Esophagus squamous epithelium (tissue), 5 donors: ENCODE data around the gene RAB38. TPM values are rescaled to one million over a fixed set of nuclear protein-coding genes. Genes with fewer than 3 reads are reported as not detected.

Experiments used
- DNase-seq: peaks from one replicate; lab custom pipeline; 2025; lab: John Stamatoyannopoulos, UW
- H3K27ac ChIP-seq, 4 donors: fragments of 200-600 bp; sonication (generic); one replicate each; pipeline ENCODE4 v1.5.1; 2016 to 2019; ENCODE audit warnings: mild to moderate bottlenecking in 1 of 4
- H3K27me3 ChIP-seq, 4 donors: fragments of 200-600 bp; sonication (generic); 1 replicate in 3 of 4; 2 replicates in 1 of 4; pipeline versions ENCODE4 v1.5.1 to v1.6.0; 2017 to 2021; ENCODE audit warnings: antibody characterized with exemption in 1 of 4
- H3K36me3 ChIP-seq, 3 donors: fragments of 200-600 bp; sonication (generic); one replicate each; pipeline ENCODE4 v1.5.1; 2016 to 2019
- H3K4me1 ChIP-seq, 3 donors: fragments of 200-600 bp; sonication (generic); one replicate each; pipeline ENCODE4 v1.5.1; 2017 to 2019
- H3K4me3 ChIP-seq, 4 donors: fragments of 200-600 bp; sonication (generic); 1 replicate in 3 of 4; 2 replicates in 1 of 4; pipeline ENCODE4 v1.5.1; 2016 to 2019; ENCODE audit warnings: mild to moderate bottlenecking in 2 of 4, moderate library complexity in 1 of 4
- H3K9me3 ChIP-seq, 3 donors: fragments of 200-600 bp; sonication (generic); one replicate each; pipeline ENCODE4 v1.5.1; 2016 to 2019
- CTCF ChIP-seq, 6 experiments: fragments of 450-650 bp in 4 of 6; fragments of 200-600 bp in 2 of 6; sonication (generic) in 2 of 6; IDR thresholded peaks; one replicate each; pipeline ENCODE4 v1.5.1; 2016 to 2019; ENCODE audit warnings: antibody characterized with exemption in 6 of 6, mild to moderate bottlenecking in 4 of 6, moderate library complexity in 4 of 6
- POLR2A ChIP-seq, 4 donors: fragments of 450-650 bp; IDR thresholded peaks; one replicate each; pipeline ENCODE4 v1.6.1; 2017; ENCODE audit warnings: antibody characterized with exemption in 4 of 4, mild to moderate bottlenecking in 4 of 4, moderate library complexity in 3 of 4
- WGBS, 2 donors: methylation state at CpG; one replicate each; pipeline ENCODE4 v1.1.5; 2018; 5-methylcytosine and 5-hydroxymethylcytosine counted together
- intact Hi-C: fragments of 100-400 bp; cut with DNase I; formaldehyde crosslinking; loops from one replicate; pipeline ENCODE4 v1.15.0; 2022
- total RNA-seq, 4 donors: library from RNA; depleted of rRNA; stranded (reverse); fragments of >200 nt; gene quantifications; one replicate each; pipeline ENCODE4 v1.1.0, GENCODE V29; 2016
- donor health status: DM: yes; HTN: yes; CAD: no.

RAB38 gene
- total RNA-seq, 4 donors from 2014 or later: 23.4 to 105 (median 65.1) TPM

- H3K36me3 ChIP-seq: peaks cover 0 to 10% (median 0%) of the 10 kb centered on the region in 3 donors
- no peak for TF ChIP-seq POLR2A (IDR thresholded peaks at IDR 0.05)
- no peak for TF ChIP-seq CTCF (IDR thresholded peaks at IDR 0.05)
- H3K4me1 ChIP-seq: peaks cover 0 to 7% (median 2%) of the 10 kb centered on the region in 3 donors
- DNase-seq: no peak
- H3K9me3 ChIP-seq: peaks cover 0 to 6% (median 4%) of the 10 kb centered on the region in 3 donors
- 63 to 71% methylated on average over 1 of the region's 1 CpG for WGBS, 2 donors
- H3K27ac ChIP-seq: no peak overlapping the region
- intact Hi-C loops: no loop called here
- H3K27me3 ChIP-seq: no peaks in the 10 kb centered on the region
- no peak overlapping the region for H3K4me3 ChIP-seq
Measured at GRCh38 chr11:88164806-88165585, 10.2 kb downstream of the RAB38 start.

DNA sequence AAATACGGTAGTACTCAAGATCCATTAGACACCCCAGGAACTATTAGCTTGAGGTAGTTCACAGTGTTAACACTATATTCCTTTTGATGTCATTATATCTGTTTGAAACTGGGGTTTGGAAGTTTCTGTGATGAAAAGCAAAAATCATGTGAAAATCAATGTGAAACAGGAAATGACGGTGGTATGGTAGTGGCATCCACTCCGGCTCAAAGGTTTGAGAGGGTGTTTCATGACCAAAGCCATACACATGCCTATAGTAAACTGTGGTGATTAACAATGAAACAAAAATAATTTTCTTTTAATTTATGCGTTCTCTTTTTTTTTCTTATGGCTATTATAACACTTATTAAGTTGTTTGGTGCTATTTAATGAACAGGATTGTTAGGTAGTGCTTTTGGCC, 10.9 kb downstream of the RAB38 start:
- 74 to 84% methylated on average over 4 of the region's 4 CpGs for WGBS, 2 donors
- intact Hi-C loops: no loop called here
- Histone ChIP-seq H3K36me3 (peaks cover 0 to 10% (median 0%) of the 10 kb centered on the region in 3 donors), H3K27me3 (no peaks in the 10 kb centered on the region), H3K27ac (no peak overlapping the region), H3K9me3 (peaks cover 0 to 13% (median 4%) of the 10 kb centered on the region in 3 donors), H3K4me3 (no peak overlapping the region), H3K4me1 (peaks cover 0 to under 1% (median 0%) of the 10 kb centered on the region in 3 donors)
- TF ChIP-seq CTCF (IDR thresholded peaks at IDR 0.05): no peak
- TF ChIP-seq POLR2A (IDR thresholded peaks at IDR 0.05): no peak
- DNase-seq: no peak

- peaks cover 0 to 13% (median 0%) of the 10 kb centered on the region in 3 donors for H3K36me3 ChIP-seq
- no peak overlapping the region for H3K27ac ChIP-seq
- TF ChIP-seq POLR2A (IDR thresholded peaks at IDR 0.05): no peak
- TF ChIP-seq CTCF (IDR thresholded peaks at IDR 0.05): no peak
- no peaks in the 10 kb centered on the region for H3K27me3 ChIP-seq
- H3K4me3 ChIP-seq: no peak overlapping the region
- H3K4me1 ChIP-seq: peaks cover 0 to 3% (median 0%) of the 10 kb centered on the region in 3 donors
- intact Hi-C loops: no loop called here
- peaks cover 0 to 26% (median 4%) of the 10 kb centered on the region in 3 donors for H3K9me3 ChIP-seq
- WGBS, 2 donors: 82 to 92% methylated on average over 1 of the region's 1 CpG
- no peak for DNase-seq
Measured at GRCh38 chr11:88158081-88158480, 17.2 kb downstream of the RAB38 start.

DNA sequence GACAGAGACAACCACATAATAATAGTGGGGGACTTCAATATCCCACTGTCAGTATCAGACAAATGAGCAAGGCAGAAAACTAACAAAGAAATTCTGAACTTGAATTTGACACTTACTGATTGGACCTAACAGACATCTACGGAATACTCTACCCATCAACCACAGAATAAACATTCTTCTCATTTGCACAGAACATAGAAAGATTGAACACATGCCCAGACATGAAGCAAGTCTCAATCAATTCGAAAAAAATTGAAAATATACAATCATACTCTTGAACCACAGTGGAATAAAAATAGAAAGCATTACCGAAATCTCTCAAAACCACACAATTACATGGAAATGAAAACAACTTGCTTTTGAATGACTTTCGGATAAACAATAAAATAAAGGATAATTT, 17.9 kb downstream of the RAB38 start:
- 64 to 72% methylated on average over 4 of the region's 4 CpGs for whole genome bisulfite sequencing, 2 donors
- no peak overlapping the region for H3K4me3 ChIP-seq
- peaks cover 0 to 13% (median 0%) of the 10 kb centered on the region in 3 donors for H3K36me3 ChIP-seq
- intact Hi-C loops: no loop called here
- no peak for DNase-seq
- no peaks in the 10 kb centered on the region for H3K27me3 ChIP-seq
- no peak overlapping the region for H3K27ac ChIP-seq
- H3K9me3 ChIP-seq: peaks cover 0 to 26% (median 4%) of the 10 kb centered on the region in 3 donors
- no peak for TF ChIP-seq CTCF (IDR thresholded peaks at IDR 0.05)
- no peak for TF ChIP-seq POLR2A (IDR thresholded peaks at IDR 0.05)
- H3K4me1 ChIP-seq: peaks cover 0 to 10% (median 0%) of the 10 kb centered on the region in 3 donors

DNA sequence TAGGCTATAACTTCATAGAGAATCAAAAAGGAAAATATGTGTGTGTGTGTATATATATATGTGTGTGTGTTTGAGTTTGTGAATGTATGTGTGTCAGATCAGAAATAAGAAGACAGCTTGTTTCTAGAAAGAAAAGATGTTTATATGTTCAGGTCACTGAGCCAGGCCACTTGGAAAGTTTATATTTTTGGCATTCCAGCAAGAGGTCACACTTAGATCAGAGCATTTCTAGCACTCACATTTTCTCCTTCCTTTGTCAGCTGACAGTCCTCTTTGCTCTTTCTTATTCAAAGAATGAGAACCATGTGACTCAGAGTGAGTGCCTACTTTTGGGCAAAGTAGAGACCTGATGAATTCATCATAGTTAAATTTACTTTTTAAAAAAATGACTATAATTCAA, 22.9 kb downstream of the RAB38 start:
- DNase-seq: no peak
- no peak overlapping the region for H3K27ac ChIP-seq
- TF ChIP-seq POLR2A (IDR thresholded peaks at IDR 0.05): no peak
- no peak for TF ChIP-seq CTCF (IDR thresholded peaks at IDR 0.05)
- H3K4me3 ChIP-seq: no peak overlapping the region
- peaks cover 0 to 36% (median 0%) of the 10 kb centered on the region in 3 donors for H3K36me3 ChIP-seq
- no peaks in the 10 kb centered on the region for H3K27me3 ChIP-seq
- peaks cover 0 to 10% (median 0%) of the 10 kb centered on the region in 3 donors for H3K4me1 ChIP-seq
- H3K9me3 ChIP-seq: peaks cover 0 to 11% (median 0%) of the 10 kb centered on the region in 3 donors
- intact Hi-C loops: no loop called here
